ENCODE data around the gene KRTAP10-4.

GRCh38 chr21:44531606-44532564 lies 41.6 kb upstream of the KRTAP10-4 start:
- TF ChIP-seq, protein P1, sequence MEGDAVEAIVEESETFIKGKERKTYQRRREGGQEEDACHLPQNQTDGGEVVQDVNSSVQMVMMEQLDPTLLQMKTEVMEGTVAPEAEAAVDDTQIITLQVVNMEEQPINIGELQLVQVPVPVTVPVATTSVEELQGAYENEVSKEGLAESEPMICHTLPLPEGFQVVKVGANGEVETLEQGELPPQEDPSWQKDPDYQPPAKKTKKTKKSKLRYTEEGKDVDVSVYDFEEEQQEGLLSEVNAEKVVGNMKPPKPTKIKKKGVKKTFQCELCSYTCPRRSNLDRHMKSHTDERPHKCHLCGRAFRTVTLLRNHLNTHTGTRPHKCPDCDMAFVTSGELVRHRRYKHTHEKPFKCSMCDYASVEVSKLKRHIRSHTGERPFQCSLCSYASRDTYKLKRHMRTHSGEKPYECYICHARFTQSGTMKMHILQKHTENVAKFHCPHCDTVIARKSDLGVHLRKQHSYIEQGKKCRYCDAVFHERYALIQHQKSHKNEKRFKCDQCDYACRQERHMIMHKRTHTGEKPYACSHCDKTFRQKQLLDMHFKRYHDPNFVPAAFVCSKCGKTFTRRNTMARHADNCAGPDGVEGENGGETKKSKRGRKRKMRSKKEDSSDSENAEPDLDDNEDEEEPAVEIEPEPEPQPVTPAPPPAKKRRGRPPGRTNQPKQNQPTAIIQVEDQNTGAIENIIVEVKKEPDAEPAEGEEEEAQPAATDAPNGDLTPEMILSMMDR (IDR thresholded peaks at IDR 0.05; ENCODE audit: poor library complexity) = no peak
- TF ChIP-seq EZH2 (IDR thresholded peaks at IDR 0.05; ENCODE audit: borderline replicate concordance) (no peak), EZH2phosphoT487 (IDR thresholded peaks at IDR 0.05; ENCODE audit: low read depth, severe bottlenecking, unreplicated experiment) (no peak)
